MM.1S (cell line): ENCODE data around the gene MEGF10.

Experiments
- DNase-seq: peaks from one replicate; pipeline ENCODE4 v3.0.0-alpha.2; 2015
- H2AFZ ChIP-seq: fragments of 300-600 bp; sonication (generic); 2 replicates; pipeline ENCODE4 v1.6.0; 2016; ENCODE audit warnings: antibody characterized with exemption, low read length
- H3F3A ChIP-seq: fragments of 300-600 bp; sonication (generic); 2 replicates; pipeline ENCODE4 v1.6.1; 2016; ENCODE audit warnings: mild to moderate bottlenecking, antibody characterized with exemption, low read length, moderate library complexity, mixed read lengths; ENCODE audit not compliant: insufficient read depth
- H3K27ac ChIP-seq: fragments of 300-600 bp; sonication (generic); 2 replicates; pipeline ENCODE4 v1.5.1; 2016; ENCODE audit warnings: mild to moderate bottlenecking, low read length
- H3K27me3 ChIP-seq: fragments of 300-600 bp; sonication (generic); replicated peaks from 2 replicates; pipeline ENCODE4 v1.6.0; 2016; ENCODE audit warnings: low read length; ENCODE audit not compliant: insufficient read depth
- H3K36me3 ChIP-seq: fragments of 300-600 bp; sonication (generic); replicated peaks from 2 replicates; pipeline ENCODE4 v1.6.1; 2016; ENCODE audit warnings: mild to moderate bottlenecking, low read length, mixed read lengths; ENCODE audit not compliant: insufficient read depth
- H3K4me1 ChIP-seq: fragments of 300-600 bp; sonication (generic); 2 replicates; pipeline ENCODE4 v1.6.1; 2016; ENCODE audit warnings: low read length, mixed read lengths
- H3K4me2 ChIP-seq: fragments of 300-600 bp; sonication (generic); 2 replicates; pipeline ENCODE4 v1.6.0; 2016; ENCODE audit warnings: low read depth, low read length
- H3K4me3 ChIP-seq: fragments of 300-600 bp; sonication (generic); 2 replicates; pipeline ENCODE4 v1.5.1; 2016; ENCODE audit warnings: low read length, mixed read lengths
- H3K79me2 ChIP-seq: fragments of 300-600 bp; sonication (generic); 2 replicates; pipeline ENCODE4 v1.6.1; 2016; ENCODE audit warnings: mixed run types, low read length, mixed read lengths
- H3K9ac ChIP-seq: fragments of 300-600 bp; sonication (generic); 2 replicates; pipeline ENCODE4 v1.6.1; 2016; ENCODE audit warnings: low read length, mixed read lengths
- H3K9me2 ChIP-seq: fragments of 300-600 bp; sonication (generic); replicated peaks from 2 replicates; pipeline ENCODE4 v1.6.1; 2016; ENCODE audit warnings: mild to moderate bottlenecking, low read length, mixed read lengths; ENCODE audit not compliant: insufficient read depth
- H3K9me3 ChIP-seq: fragments of 300-600 bp; sonication (generic); replicated peaks from 2 replicates; pipeline ENCODE4 v1.6.1; 2016; ENCODE audit warnings: mild to moderate bottlenecking, low read length, mixed read lengths; ENCODE audit not compliant: insufficient read depth
- H4K20me1 ChIP-seq: fragments of 300-600 bp; sonication (generic); 2 replicates; pipeline ENCODE4 v1.6.1; 2016; ENCODE audit warnings: mild to moderate bottlenecking, low read length, moderate library complexity, mixed read lengths; ENCODE audit not compliant: insufficient read depth
- EZH2 ChIP-seq: fragments of 300-600 bp; sonication (generic); optimal IDR thresholded peaks from 2 replicates; pipeline ENCODE3; 2017; ENCODE audit warnings: low read depth, mild to moderate bottlenecking, antibody characterized with exemption, low read length, mixed read lengths
- EZH2phosphoT487 ChIP-seq: fragments of 300-600 bp; sonication (generic); IDR thresholded peaks from 2 replicates; pipeline ENCODE4 v1.6.1; 2018; ENCODE audit warnings: antibody characterized with exemption, low read length
- TF ChIP-seq, protein P1 (sequence below): fragments of 300-600 bp; sonication (generic); IDR thresholded peaks from 2 replicates; pipeline ENCODE4 v1.5.1; 2016; ENCODE audit warnings: antibody characterized with exemption, low read length, mixed read lengths

MEGF10 gene

GRCh38 chr5:127320032-127320965 lies 29.7 kb downstream of the MEGF10 start:
- H3K4me2 ChIP-seq, result peak overlapping the region; percentile 57
- H3K9me2 ChIP-seq, result no peaks in the 10 kb centered on the region
- no peaks in the 10 kb centered on the region for H3K36me3 ChIP-seq
- peak overlapping the region; percentile 64; the same call in 1 of the 2 replicates for H3K27ac ChIP-seq
- no peaks in the 10 kb centered on the region for H3K79me2 ChIP-seq
- no peaks in the 10 kb centered on the region for H3K9me3 ChIP-seq
- H4K20me1 ChIP-seq, result no peaks in the 10 kb centered on the region
- H3K27me3 ChIP-seq, result no peaks in the 10 kb centered on the region
- H2AFZ ChIP-seq, result 0 out of 2 replicates have a peak overlapping the region, but pooled peaks have one; percentile 2
- DNase-seq, result peak; percentile 94
- peak overlapping the region; percentile 6; the same call in 1 of the 2 replicates for H3K4me3 ChIP-seq
- peaks cover 24% of the 10 kb centered on the region for H3F3A ChIP-seq
- TF ChIP-seq EZH2phosphoT487 (no peak), EZH2 (no peak)
- TF ChIP-seq, protein P1, sequence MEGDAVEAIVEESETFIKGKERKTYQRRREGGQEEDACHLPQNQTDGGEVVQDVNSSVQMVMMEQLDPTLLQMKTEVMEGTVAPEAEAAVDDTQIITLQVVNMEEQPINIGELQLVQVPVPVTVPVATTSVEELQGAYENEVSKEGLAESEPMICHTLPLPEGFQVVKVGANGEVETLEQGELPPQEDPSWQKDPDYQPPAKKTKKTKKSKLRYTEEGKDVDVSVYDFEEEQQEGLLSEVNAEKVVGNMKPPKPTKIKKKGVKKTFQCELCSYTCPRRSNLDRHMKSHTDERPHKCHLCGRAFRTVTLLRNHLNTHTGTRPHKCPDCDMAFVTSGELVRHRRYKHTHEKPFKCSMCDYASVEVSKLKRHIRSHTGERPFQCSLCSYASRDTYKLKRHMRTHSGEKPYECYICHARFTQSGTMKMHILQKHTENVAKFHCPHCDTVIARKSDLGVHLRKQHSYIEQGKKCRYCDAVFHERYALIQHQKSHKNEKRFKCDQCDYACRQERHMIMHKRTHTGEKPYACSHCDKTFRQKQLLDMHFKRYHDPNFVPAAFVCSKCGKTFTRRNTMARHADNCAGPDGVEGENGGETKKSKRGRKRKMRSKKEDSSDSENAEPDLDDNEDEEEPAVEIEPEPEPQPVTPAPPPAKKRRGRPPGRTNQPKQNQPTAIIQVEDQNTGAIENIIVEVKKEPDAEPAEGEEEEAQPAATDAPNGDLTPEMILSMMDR, result no peak
- H3K9ac ChIP-seq, result no peak overlapping the region
- H3K4me1 ChIP-seq, result peaks cover 32% of the 10 kb centered on the region

GRCh38 chr5:127321465-127321864 lies 30.9 kb downstream of the MEGF10 start:
- Histone ChIP-seq H4K20me1 (no peaks in the 10 kb centered on the region), H3K4me2 (peak overlapping the region; percentile 57), H3K9me3 (no peaks in the 10 kb centered on the region), H3K79me2 (no peaks in the 10 kb centered on the region), H3K27ac (peak overlapping the region; percentile 64; the same call in 1 of the 2 replicates), H3F3A (peaks cover 24% of the 10 kb centered on the region), H3K4me3 (peak overlapping the region; percentile 6; the same call in 1 of the 2 replicates), H3K36me3 (no peaks in the 10 kb centered on the region), H3K9me2 (no peaks in the 10 kb centered on the region), H2AFZ (no peak overlapping the region), H3K27me3 (no peaks in the 10 kb centered on the region), H3K4me1 (peaks cover 32% of the 10 kb centered on the region), H3K9ac (no peak overlapping the region)
- no peak for DNase-seq
- TF ChIP-seq EZH2, result no peak
- TF ChIP-seq, protein P1, result no peak
- TF ChIP-seq EZH2phosphoT487, result no peak

- H3K4me1 ChIP-seq, result peaks cover 32% of the 10 kb centered on the region
- H3K4me2 ChIP-seq, result no peak overlapping the region
These were observed 31.8 kb downstream of the MEGF10 start for GRCh38 chr5:127322403-127322802.

More at GRCh38 chr5:127322403-127322802, 31.8 kb downstream of the MEGF10 start:
- Histone ChIP-seq H3K4me3 (no peak overlapping the region), H3K79me2 (no peaks in the 10 kb centered on the region), H3F3A (peaks cover 24% of the 10 kb centered on the region), H3K27ac (no peak overlapping the region), H3K9me3 (no peaks in the 10 kb centered on the region), H3K9ac (no peak overlapping the region), H3K36me3 (no peaks in the 10 kb centered on the region), H4K20me1 (no peaks in the 10 kb centered on the region), H3K9me2 (no peaks in the 10 kb centered on the region), H2AFZ (no peak overlapping the region), H3K27me3 (no peaks in the 10 kb centered on the region)
- TF ChIP-seq EZH2phosphoT487 (no peak), EZH2 (no peak)
- TF ChIP-seq, protein P1, result no peak
- no peak for DNase-seq
